Measurements from ENCODE around the gene DNMT3L.

DNMT3L gene

DNA sequence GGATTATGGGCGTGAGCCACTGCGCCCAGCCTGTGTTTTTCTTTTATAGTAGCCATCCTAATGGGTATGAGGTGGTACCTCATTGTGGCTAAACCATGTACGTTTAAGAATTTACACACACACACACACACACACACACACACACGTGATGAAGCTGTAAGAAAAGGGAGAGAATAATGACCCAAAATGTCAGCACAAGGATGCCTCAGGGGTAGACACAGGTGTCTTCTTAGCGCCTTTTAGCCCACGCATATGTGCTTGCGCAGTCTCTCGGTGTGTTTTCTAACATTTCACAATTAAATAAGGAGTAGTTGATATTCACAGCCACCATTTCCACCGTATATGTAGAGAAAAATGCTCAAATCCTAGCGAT is 37.4 kb upstream of the DNMT3L start:
- peak overlapping the region; percentile 73 for H3K4me3 ChIP-seq (ENCODE audit: low read depth, low read length)
- TF ChIP-seq CTCF (IDR thresholded peaks at IDR 0.05; ENCODE audit: control insufficient read depth, extremely low read depth, insufficient read depth), result no peak
- no peak for DNase-seq (ENCODE audit: low read depth)

DNA sequence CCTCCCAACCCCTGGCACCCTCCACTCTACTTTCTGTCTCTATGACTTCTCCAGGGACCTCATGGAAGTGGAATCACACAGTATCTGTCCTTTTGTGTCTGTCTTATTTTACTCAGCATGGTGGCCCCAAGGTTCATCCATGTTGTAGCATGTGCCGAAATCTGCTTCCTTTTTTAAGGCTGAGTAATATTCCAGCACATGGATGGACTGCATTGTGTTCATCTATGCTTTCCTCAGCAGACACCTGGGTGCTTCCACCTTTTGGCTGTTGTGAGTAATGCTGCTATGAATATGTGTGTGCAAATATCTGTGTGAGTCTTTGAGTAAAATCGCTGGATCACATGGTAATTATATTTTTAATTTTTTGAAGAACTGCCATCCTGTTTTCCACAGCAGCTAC is 36.6 kb upstream of the DNMT3L start:
- no peak for TF ChIP-seq CTCF (IDR thresholded peaks at IDR 0.05; ENCODE audit: control insufficient read depth, extremely low read depth, insufficient read depth)
- no peak overlapping the region for H3K4me3 ChIP-seq (ENCODE audit: low read depth, low read length)
- no peak for DNase-seq (ENCODE audit: low read depth)

DNA sequence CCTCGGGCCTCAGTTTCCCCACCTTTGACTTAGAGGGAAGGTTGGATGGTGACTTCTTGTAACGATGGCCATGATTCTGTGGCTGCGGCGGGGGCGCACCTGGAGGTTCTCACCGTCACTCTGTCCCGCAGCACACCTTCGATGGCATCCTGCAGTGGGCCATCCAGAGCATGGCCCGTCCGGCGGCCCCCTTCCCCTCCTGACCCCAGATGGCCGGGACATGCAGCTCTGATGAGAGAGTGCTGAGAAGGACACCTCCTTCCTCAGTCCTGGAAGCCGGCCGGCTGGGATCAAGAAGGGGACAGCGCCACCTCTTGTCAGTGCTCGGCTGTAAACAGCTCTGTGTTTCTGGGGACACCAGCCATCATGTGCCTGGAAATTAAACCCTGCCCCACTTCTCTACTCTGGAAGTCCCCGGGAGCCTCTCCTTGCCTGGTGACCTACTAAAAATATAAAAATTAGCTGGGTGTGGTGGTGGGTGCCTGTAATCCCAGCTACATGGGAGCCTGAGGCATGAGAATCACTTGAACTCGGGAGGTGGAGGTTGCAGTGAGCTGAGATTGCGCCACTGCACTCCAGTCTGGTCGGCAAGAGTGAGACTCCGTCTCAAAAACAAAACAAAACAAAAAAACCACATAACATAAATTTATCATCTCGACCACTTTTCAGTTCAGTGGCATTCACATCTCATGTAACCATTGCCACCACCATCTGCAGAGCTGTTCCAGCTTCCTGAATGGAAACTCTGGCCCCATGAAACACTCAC is 36.0 kb upstream of the DNMT3L start:
- no peak overlapping the region for H3K4me3 ChIP-seq (ENCODE audit: low read depth, low read length)

GRCh38 chr21:44296916-44297315 is 35.2 kb upstream of the DNMT3L start:
- no peak for TF ChIP-seq CTCF (IDR thresholded peaks at IDR 0.05; ENCODE audit: control insufficient read depth, extremely low read depth, insufficient read depth)
- no peak overlapping the region for H3K4me3 ChIP-seq (ENCODE audit: low read depth, low read length)
- no peak for DNase-seq (ENCODE audit: low read depth)

More for the DNA sequence above, 36.0 kb upstream of the DNMT3L start:
- TF ChIP-seq CTCF (IDR thresholded peaks at IDR 0.05; ENCODE audit: control insufficient read depth, extremely low read depth, insufficient read depth), result peak; percentile 80
- DNase-seq (ENCODE audit: low read depth), result peak; percentile 31

DNA sequence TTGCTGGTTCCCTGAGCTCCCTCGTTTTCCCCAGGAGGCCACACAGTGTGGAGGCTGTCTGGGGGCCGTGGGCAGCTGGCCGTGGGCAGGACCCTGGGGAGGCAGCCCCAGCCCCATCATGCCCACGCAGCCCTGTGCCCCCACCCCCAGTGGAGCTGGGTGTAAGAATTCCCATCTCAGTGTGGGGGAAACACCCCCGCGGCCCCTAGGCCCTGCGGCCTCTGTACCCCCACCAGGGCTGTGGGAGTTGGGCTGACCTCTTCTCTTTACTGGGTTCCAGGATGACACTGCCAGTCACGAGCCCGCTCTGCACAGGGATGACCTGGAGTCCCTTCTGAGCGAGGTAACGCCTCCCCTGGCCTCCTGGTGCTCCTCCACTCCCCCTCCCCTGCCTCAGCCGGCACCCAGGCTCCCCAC is 34.4 kb upstream of the DNMT3L start:
- DNase-seq (ENCODE audit: low read depth), result no peak
- H3K4me3 ChIP-seq (ENCODE audit: low read depth, low read length), result no peak overlapping the region
- TF ChIP-seq CTCF (IDR thresholded peaks at IDR 0.05; ENCODE audit: control insufficient read depth, extremely low read depth, insufficient read depth), result no peak

DNA sequence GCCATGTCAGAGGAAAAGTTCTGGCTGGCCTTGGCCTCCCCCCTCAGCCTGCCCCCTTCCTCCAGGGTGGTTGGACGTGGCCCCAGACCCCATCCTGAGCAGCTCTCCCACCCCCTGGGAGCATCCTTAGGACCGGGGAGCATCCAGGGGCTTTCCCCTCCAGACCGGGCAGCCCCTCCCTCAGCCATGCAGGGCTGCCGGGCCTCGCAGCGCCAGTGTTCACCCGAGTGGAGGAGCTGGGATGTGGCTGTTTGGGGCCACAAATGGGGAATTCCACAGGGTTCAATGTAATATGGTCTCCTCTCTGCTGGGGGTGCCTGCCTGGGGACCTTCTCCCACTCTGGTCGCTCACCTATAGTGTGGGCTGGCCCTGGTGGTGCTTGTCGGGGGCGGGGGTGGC is 33.9 kb upstream of the DNMT3L start:
- DNase-seq (ENCODE audit: low read depth), result no peak
- no peak for TF ChIP-seq CTCF (IDR thresholded peaks at IDR 0.05; ENCODE audit: control insufficient read depth, extremely low read depth, insufficient read depth)
- H3K4me3 ChIP-seq (ENCODE audit: low read depth, low read length), result no peak overlapping the region

- no peak for DNase-seq (ENCODE audit: low read depth)
- TF ChIP-seq CTCF (IDR thresholded peaks at IDR 0.05; ENCODE audit: control insufficient read depth, extremely low read depth, insufficient read depth), result no peak
- no peak overlapping the region for H3K4me3 ChIP-seq (ENCODE audit: low read depth, low read length)
Measured at GRCh38 chr21:44295163-44295573, 33.5 kb upstream of the DNMT3L start.

All from LNCaP clone FGC (cell line).